H1 (cell line): ENCODE results near the gene IDH3A. TPM values are rescaled to one million over a fixed set of nuclear protein-coding genes. Genes with fewer than 3 reads are reported as not detected.

Source experiments
- EZH2 ChIP-seq: fragments of 200-600 bp; sonication (generic); IDR thresholded peaks from 2 replicates; pipeline ENCODE4 v1.7.1; 2012; ENCODE audit warnings: low read depth, mild to moderate bottlenecking, moderate library complexity, low read length, inconsistent platforms; ENCODE audit not compliant: severe bottlenecking
- NANOG ChIP-seq: IDR thresholded peaks from 2 replicates; pipeline ENCODE4 v1.6.1; 2011; ENCODE audit warnings: low read length, low read depth, mild to moderate bottlenecking, inconsistent platforms; ENCODE audit not compliant: insufficient read depth, poor library complexity, severe bottlenecking
- RFX5 ChIP-seq: IDR thresholded peaks from 2 replicates; pipeline ENCODE4 v1.6.1; 2011; ENCODE audit warnings: low read depth, low read length, improper control_type of control experiment, borderline replicate concordance
- SIN3A ChIP-seq, 2 experiments: IDR thresholded peaks in 1 of 2; conservative IDR thresholded peaks in 1 of 2; 2 replicates each; pipeline ENCODE4 v1.6.1; 2011 to 2012; ENCODE audit warnings: low read length in 2 of 2, improper control_type of control experiment in 1 of 2, low read depth in 1 of 2, mild to moderate bottlenecking in 1 of 2
- SUZ12 ChIP-seq: fragments of 200-600 bp; sonication (generic); IDR thresholded peaks from 2 replicates; pipeline ENCODE4 v1.6.1; 2012; ENCODE audit warnings: mild to moderate bottlenecking, inconsistent platforms, low read length, moderate library complexity, mixed read lengths
- USF2 ChIP-seq: IDR thresholded peaks from 2 replicates; pipeline ENCODE4 v1.6.1; 2011; ENCODE audit warnings: low read length, improper control_type of control experiment
- polyA plus RNA-seq, 7 experiments: library from polyadenylated mRNA; depleted of rRNA in 3 of 7; stranded (reverse) in 5 of 7; unstranded in 2 of 7; fragments of >200 nt in 5 of 7; fragments of 200-250 nt in 2 of 7; gene quantifications; 1 replicate in 5 of 7; 2 replicates in 1 of 7; 4 replicates in 1 of 7; pipeline versions ENCODE4 v1.2.1 to v1.2.3, GENCODE V29; 2011 to 2013; ENCODE audit warnings: missing spikeins in 2 of 7, mixed read lengths in 2 of 7
- total RNA-seq: library from RNA; stranded (reverse); fragmentation: NEBNext Ultra II Directional; extraction: Animal tissue kit (Norgen Biotek cat#: 25700); gene quantifications from 2 replicates; pipeline ENCODE4 v1.2.1, GENCODE V29; 2021

IDH3A gene
- total and polyA plus RNA-seq, 2 of the 8 experiments (the other 6 are each of a cell fraction or from before 2014, with no cell fraction given): 23.4 to 36.8 TPM

- TF ChIP-seq EZH2 (no peak), SUZ12 (no peak), NANOG (no peak), RFX5 (no peak), USF2 (no peak), SIN3A (conservative IDR thresholded peaks at IDR 0.05 in 1 of 2, IDR thresholded peaks at IDR 0.05 in 1 of 2; ENCODE audit: low read depth in 1 of 2, low read length in 2 of 2) (no peak)
- TF ChIP-seq, all 59 proteins: peak for 0
Observed at GRCh38 chr15:78142332-78142731, 6.8 kb upstream of the IDH3A start (continued).
